Neural crest cell (in vitro differentiated cells): ENCODE data around the gene APBA1. TPM values are rescaled to one million over a fixed set of nuclear protein-coding genes. Genes with fewer than 3 reads are reported as not detected.
"Not testable (repeated sequence)": the region's sequence is repeated elsewhere in the genome, so short reads cannot be mapped to it uniquely, and the experiment has no call there.

Experiments
- DNase-seq: peaks from one replicate; pipeline ENCODE4 v3.0.0; 2021; ENCODE audit warnings: low read depth, mixed read lengths, low spot score
- H3K27ac Mint-ChIP-seq: one replicate; pipeline ENCODE4 v1.8.0; 2021; ENCODE audit warnings: mild to moderate bottlenecking, mixed read lengths; ENCODE audit not compliant: unreplicated experiment
- H3K27me3 Mint-ChIP-seq: 2 replicates; pipeline ENCODE4 v1.8.0; 2021; ENCODE audit warnings: low read depth, mild to moderate bottlenecking, mixed read lengths
- H3K36me3 Mint-ChIP-seq: 2 replicates; pipeline ENCODE4 v1.8.0; 2021; ENCODE audit warnings: low read depth, mild to moderate bottlenecking, mixed read lengths
- H3K4me1 Mint-ChIP-seq: 2 replicates; pipeline ENCODE4 v1.8.0; 2021; ENCODE audit warnings: mixed read lengths
- H3K4me3 Mint-ChIP-seq: one replicate; pipeline ENCODE4 v1.8.0; 2021; ENCODE audit warnings: mild to moderate bottlenecking, mixed read lengths
- H3K9me3 Mint-ChIP-seq: 2 replicates; pipeline ENCODE4 v1.8.0; 2021; ENCODE audit warnings: mixed read lengths
- CTCF ChIP-seq: fragments of 200-600 bp; sonication (generic); conservative IDR thresholded peaks from 2 replicates; pipeline ENCODE4 v1.5.0; 2021; ENCODE audit warnings: antibody characterized with exemption, mild to moderate bottlenecking
- total RNA-seq: library from RNA; stranded (reverse); gene quantifications from 2 replicates; pipeline ENCODE4 v1.2.1, GENCODE V29; 2021

APBA1 gene
- total RNA-seq, 1 donor from 2014 or later, result 3.7 TPM

- TF ChIP-seq CTCF, result no peak
- H3K4me1 Mint-ChIP-seq, result no peaks in the 10 kb centered on the region
- no peak overlapping the region for H3K4me3 Mint-ChIP-seq
- no peaks in the 10 kb centered on the region for H3K36me3 Mint-ChIP-seq
- DNase-seq, result no peak
- no peak overlapping the region for H3K27ac Mint-ChIP-seq
- H3K27me3 Mint-ChIP-seq, result no peaks in the 10 kb centered on the region
- no peaks in the 10 kb centered on the region for H3K9me3 Mint-ChIP-seq
Measured at GRCh38 chr9:69599232-69599971, 72.8 kb downstream of the APBA1 start.

- DNase-seq, H3K36me3 Mint-ChIP-seq, H3K9me3 Mint-ChIP-seq, H3K4me1 Mint-ChIP-seq, H3K4me3 Mint-ChIP-seq, H3K27me3 Mint-ChIP-seq, H3K27ac Mint-ChIP-seq: not testable (repeated sequence)
Measured at GRCh38 chr9:69596906-69597305, 75.3 kb downstream of the APBA1 start.

GRCh38 chr9:69594180-69594579 lies 78.0 kb downstream of the APBA1 start:
- no peaks in the 10 kb centered on the region for H3K9me3 Mint-ChIP-seq
- no peak for TF ChIP-seq CTCF
- DNase-seq, result no peak
- H3K27me3 Mint-ChIP-seq, result no peaks in the 10 kb centered on the region
- peaks cover 4% of the 10 kb centered on the region for H3K4me1 Mint-ChIP-seq
- no peak overlapping the region for H3K27ac Mint-ChIP-seq
- no peak overlapping the region for H3K4me3 Mint-ChIP-seq
- H3K36me3 Mint-ChIP-seq, result peaks cover 2% of the 10 kb centered on the region

GRCh38 chr9:69593756-69594155 lies 78.4 kb downstream of the APBA1 start:
- no peak overlapping the region for H3K4me3 Mint-ChIP-seq
- peaks cover 2% of the 10 kb centered on the region for H3K36me3 Mint-ChIP-seq
- no peak for TF ChIP-seq CTCF
- peaks cover 4% of the 10 kb centered on the region for H3K4me1 Mint-ChIP-seq
- no peaks in the 10 kb centered on the region for H3K27me3 Mint-ChIP-seq
- no peak for DNase-seq
- H3K27ac Mint-ChIP-seq, result no peak overlapping the region
- H3K9me3 Mint-ChIP-seq, result no peaks in the 10 kb centered on the region

- no peak for DNase-seq
- TF ChIP-seq CTCF, result no peak
- H3K27me3 Mint-ChIP-seq, result no peaks in the 10 kb centered on the region
- H3K9me3 Mint-ChIP-seq, result no peaks in the 10 kb centered on the region
- peaks cover 2% of the 10 kb centered on the region for H3K36me3 Mint-ChIP-seq
- H3K27ac Mint-ChIP-seq, result no peak overlapping the region
- H3K4me1 Mint-ChIP-seq, result peaks cover 4% of the 10 kb centered on the region
- no peak overlapping the region for H3K4me3 Mint-ChIP-seq
Measured at GRCh38 chr9:69593301-69593700, 78.9 kb downstream of the APBA1 start.

- H3K27me3 Mint-ChIP-seq, result no peaks in the 10 kb centered on the region
- H3K27ac Mint-ChIP-seq, result peak overlapping the region; percentile 13
- H3K36me3 Mint-ChIP-seq, result peaks cover 2% of the 10 kb centered on the region
Measured at GRCh38 chr9:69590266-69590665, 81.9 kb downstream of the APBA1 start.

More at GRCh38 chr9:69590266-69590665, 81.9 kb downstream of the APBA1 start:
- Mint-ChIP-seq H3K4me1 (peaks cover 4% of the 10 kb centered on the region), H3K4me3 (no peak overlapping the region), H3K9me3 (no peaks in the 10 kb centered on the region)
- TF ChIP-seq CTCF, result no peak
- no peak for DNase-seq
